HEK293 (cell line): Measurements from ENCODE around the gene ADK.

Source experiments
- CTCF ChIA-PET: fragments of 350-600 bp; formaldehyde crosslinking; extraction: SDS; loops from one replicate; lab custom pipeline; 2021; ENCODE audit warnings: antibody characterized with exemption; lab: Yijun Ruan, JAX
- POLR2A ChIA-PET: fragments of 300-600 bp; formaldehyde crosslinking; extraction: SDS; loops from one replicate; lab custom pipeline; 2020; ENCODE audit warnings: antibody characterized with exemption, inconsistent platforms; lab: Yijun Ruan, JAX
- H3K27ac ChIP-seq: fragments of 200-500 bp; sonication (Bioruptor generic); 2 replicates; pipeline ENCODE4 v1.5.1; 2014; ENCODE audit warnings: low read depth, low read length, control low read depth, inconsistent platforms; ENCODE audit errors: extremely low read depth
- H3K36me3 ChIP-seq, 2 experiments: fragments of 200-500 bp in 1 of 2; sonication (Bioruptor generic) in 1 of 2; 1 replicate in 1 of 2; 2 replicates in 1 of 2; pipeline ENCODE4 v1.5.1; 2014 to 2017; ENCODE audit warnings: inconsistent platforms in 2 of 2, low read length in 2 of 2; ENCODE audit not compliant: control insufficient read depth in 2 of 2, insufficient read depth in 1 of 2
- H3K4me1 ChIP-seq: fragments of 200-500 bp; sonication (Bioruptor generic); 2 replicates; pipeline ENCODE4 v1.5.1; 2014; ENCODE audit warnings: mild to moderate bottlenecking, low read length, inconsistent platforms; ENCODE audit not compliant: control insufficient read depth, insufficient read depth
- H3K4me3 ChIP-seq: 2 replicates; pipeline ENCODE4 v1.5.1; 2011; ENCODE audit warnings: low read depth, mild to moderate bottlenecking, control low read depth, low read length, moderate library complexity
- H3K9me3 ChIP-seq: fragments of 200-500 bp; sonication (Bioruptor generic); 2 replicates; pipeline ENCODE4 v1.5.1; 2014; ENCODE audit warnings: low read depth, low read length, inconsistent platforms; ENCODE audit not compliant: control insufficient read depth, insufficient read depth
- ATF2 ChIP-seq: fragments of 450-650 bp; formaldehyde crosslinking; IDR thresholded peaks from 2 replicates; pipeline ENCODE4 v1.5.1; 2016; ENCODE audit warnings: missing biosample characterization, missing genetic modification characterization, low read depth
- OSR2 ChIP-seq: fragments of 450-650 bp; formaldehyde crosslinking; IDR thresholded peaks from 2 replicates; pipeline ENCODE4 v1.5.1; 2016; ENCODE audit warnings: missing biosample characterization, missing genetic modification characterization
- ZBTB21 ChIP-seq: fragments of 450-650 bp; formaldehyde crosslinking; IDR thresholded peaks from 2 replicates; pipeline ENCODE4 v1.5.1; 2017; ENCODE audit warnings: missing biosample characterization, missing genetic modification characterization
- ZNF114 ChIP-seq: fragments of 450-650 bp; formaldehyde crosslinking; IDR thresholded peaks from 2 replicates; pipeline ENCODE4 v1.5.0; 2017; ENCODE audit warnings: missing biosample characterization, missing genetic modification characterization
- ZNF169 ChIP-seq: fragments of 450-650 bp; formaldehyde crosslinking; IDR thresholded peaks from 2 replicates; pipeline ENCODE4 v1.5.1; 2016; ENCODE audit warnings: missing biosample characterization, missing genetic modification characterization
- ZNF2 ChIP-seq: fragments of 450-650 bp; formaldehyde crosslinking; IDR thresholded peaks from 2 replicates; pipeline ENCODE4 v1.5.1; 2016; ENCODE audit warnings: missing biosample characterization, missing genetic modification characterization
- ZNF366 ChIP-seq: fragments of 450-650 bp; formaldehyde crosslinking; conservative IDR thresholded peaks from 2 replicates; pipeline ENCODE4 v1.5.1; 2016; ENCODE audit warnings: missing biosample characterization, missing genetic modification characterization
- ZNF624 ChIP-seq: fragments of 450-650 bp; formaldehyde crosslinking; IDR thresholded peaks from 2 replicates; pipeline ENCODE4 v1.5.1; 2017; ENCODE audit warnings: missing biosample characterization, missing genetic modification characterization
- ZNF629 ChIP-seq: fragments of 450-650 bp; formaldehyde crosslinking; IDR thresholded peaks from 2 replicates; pipeline ENCODE4 v1.5.1; 2017; ENCODE audit warnings: missing biosample characterization, missing genetic modification characterization
- ZNF664 ChIP-seq: fragments of 450-650 bp; formaldehyde crosslinking; IDR thresholded peaks from 2 replicates; pipeline ENCODE4 v1.5.1; 2016; ENCODE audit warnings: missing biosample characterization, missing genetic modification characterization
- ZNF707 ChIP-seq: fragments of 450-650 bp; formaldehyde crosslinking; IDR thresholded peaks from 2 replicates; pipeline ENCODE4 v1.5.1; 2016; ENCODE audit warnings: missing biosample characterization, missing genetic modification characterization
- ZNF830 ChIP-seq: fragments of 450-650 bp; IDR thresholded peaks from 2 replicates; pipeline ENCODE4 v1.5.0; 2018; ENCODE audit warnings: missing biosample characterization, missing genetic modification characterization, low read depth, mild to moderate bottlenecking, moderate library complexity
- TF ChIP-seq, protein P1 (sequence below): fragments of 450-650 bp; formaldehyde crosslinking; IDR thresholded peaks from 2 replicates; pipeline ENCODE4 v1.5.1; 2016; ENCODE audit warnings: missing biosample characterization, missing genetic modification characterization, borderline replicate concordance
- TF ChIP-seq, protein P2 (sequence below): fragments of 450-650 bp; formaldehyde crosslinking; IDR thresholded peaks from 2 replicates; pipeline ENCODE4 v1.5.1; 2016; ENCODE audit warnings: missing biosample characterization, missing genetic modification characterization

Gene ADK

DNA sequence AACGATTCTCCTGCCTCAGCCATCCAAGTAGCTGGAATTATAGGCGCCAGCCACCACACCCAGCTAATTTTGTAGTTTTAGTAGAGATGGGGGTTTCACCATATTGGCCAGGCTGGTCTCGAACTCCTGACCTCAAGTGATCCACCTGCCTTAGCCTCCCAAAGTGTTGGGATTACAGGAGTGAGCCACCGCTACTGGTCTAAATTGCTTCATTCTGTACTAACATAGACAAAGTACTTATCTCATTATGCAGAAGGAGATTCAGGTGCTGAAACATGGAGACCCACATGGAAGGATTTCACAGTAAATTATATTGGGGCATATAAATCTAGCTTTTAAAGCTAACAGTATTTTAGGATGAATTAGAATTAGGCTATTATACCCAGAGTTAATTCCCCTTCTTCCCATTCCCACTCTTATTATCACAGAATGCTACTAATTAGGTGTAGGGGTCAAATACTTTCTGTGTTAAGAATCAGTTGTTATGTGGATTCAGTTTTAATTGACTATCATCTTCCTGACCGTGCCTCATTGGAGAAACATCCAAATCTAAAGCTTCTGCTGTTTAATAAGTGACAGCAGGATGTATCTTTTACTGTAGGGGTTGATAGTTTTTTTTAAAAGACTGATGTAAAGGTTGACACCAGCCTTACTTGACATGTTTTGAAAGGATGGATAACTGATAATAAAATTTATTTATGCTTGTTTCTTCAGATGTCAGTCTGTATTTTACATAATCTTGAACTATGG lies 27.2 kb downstream of the ADK start:
- no peak overlapping the region for H3K27ac ChIP-seq
- no peak overlapping the region for H3K4me3 ChIP-seq
- CTCF ChIA-PET: interaction anchor here (0.7 to 1.8 kb wide), 4 partner anchors 23 to 57 kb away, joined by 3 to 5 read pairs (median 4); no protein-coding TSS in a partner anchor
- no peaks in the 10 kb centered on the region for H3K36me3 ChIP-seq
- POLR2A ChIA-PET: interaction anchor here (0.7 to 1.2 kb wide), 2 partner anchors 13 to 392 kb away, joined by 3 to 4 read pairs; no protein-coding TSS in a partner anchor
- no peaks in the 10 kb centered on the region for H3K9me3 ChIP-seq
- TF ChIP-seq OSR2 (peak; percentile 72), ZNF366 (tag by site-specific recombination) (0 out of 2 replicates have a peak, but pooled peaks have one; percentile 22), ZNF169 (no peak), ZNF707 (no peak), ZNF2 (tag by site-specific recombination) (0 out of 2 replicates have a peak, but pooled peaks have one; percentile 23), ZNF114 (tag by site-specific recombination) (no peak), ZNF830 (no peak), ZNF664 (no peak)
- TF ChIP-seq, all 188 proteins: peak for 3
- peaks cover 8% of the 10 kb centered on the region for H3K4me1 ChIP-seq

GRCh38 chr10:74179111-74179710 lies 28.2 kb downstream of the ADK start:
- H3K27ac ChIP-seq: no peak overlapping the region

More at GRCh38 chr10:74179111-74179710, 28.2 kb downstream of the ADK start:
- Histone ChIP-seq H3K4me1 (peaks cover 8% of the 10 kb centered on the region), H3K36me3 (no peaks in the 10 kb centered on the region), H3K9me3 (no peaks in the 10 kb centered on the region), H3K4me3 (no peak overlapping the region)
- ChIA-PET POLR2A (no interaction called here), CTCF (interaction anchor here (0.8 to 1.8 kb wide), 3 partner anchors 34 to 1131 kb away, joined by 3 to 5 read pairs (median 4); no protein-coding TSS in a partner anchor)
- TF ChIP-seq, protein P1, sequence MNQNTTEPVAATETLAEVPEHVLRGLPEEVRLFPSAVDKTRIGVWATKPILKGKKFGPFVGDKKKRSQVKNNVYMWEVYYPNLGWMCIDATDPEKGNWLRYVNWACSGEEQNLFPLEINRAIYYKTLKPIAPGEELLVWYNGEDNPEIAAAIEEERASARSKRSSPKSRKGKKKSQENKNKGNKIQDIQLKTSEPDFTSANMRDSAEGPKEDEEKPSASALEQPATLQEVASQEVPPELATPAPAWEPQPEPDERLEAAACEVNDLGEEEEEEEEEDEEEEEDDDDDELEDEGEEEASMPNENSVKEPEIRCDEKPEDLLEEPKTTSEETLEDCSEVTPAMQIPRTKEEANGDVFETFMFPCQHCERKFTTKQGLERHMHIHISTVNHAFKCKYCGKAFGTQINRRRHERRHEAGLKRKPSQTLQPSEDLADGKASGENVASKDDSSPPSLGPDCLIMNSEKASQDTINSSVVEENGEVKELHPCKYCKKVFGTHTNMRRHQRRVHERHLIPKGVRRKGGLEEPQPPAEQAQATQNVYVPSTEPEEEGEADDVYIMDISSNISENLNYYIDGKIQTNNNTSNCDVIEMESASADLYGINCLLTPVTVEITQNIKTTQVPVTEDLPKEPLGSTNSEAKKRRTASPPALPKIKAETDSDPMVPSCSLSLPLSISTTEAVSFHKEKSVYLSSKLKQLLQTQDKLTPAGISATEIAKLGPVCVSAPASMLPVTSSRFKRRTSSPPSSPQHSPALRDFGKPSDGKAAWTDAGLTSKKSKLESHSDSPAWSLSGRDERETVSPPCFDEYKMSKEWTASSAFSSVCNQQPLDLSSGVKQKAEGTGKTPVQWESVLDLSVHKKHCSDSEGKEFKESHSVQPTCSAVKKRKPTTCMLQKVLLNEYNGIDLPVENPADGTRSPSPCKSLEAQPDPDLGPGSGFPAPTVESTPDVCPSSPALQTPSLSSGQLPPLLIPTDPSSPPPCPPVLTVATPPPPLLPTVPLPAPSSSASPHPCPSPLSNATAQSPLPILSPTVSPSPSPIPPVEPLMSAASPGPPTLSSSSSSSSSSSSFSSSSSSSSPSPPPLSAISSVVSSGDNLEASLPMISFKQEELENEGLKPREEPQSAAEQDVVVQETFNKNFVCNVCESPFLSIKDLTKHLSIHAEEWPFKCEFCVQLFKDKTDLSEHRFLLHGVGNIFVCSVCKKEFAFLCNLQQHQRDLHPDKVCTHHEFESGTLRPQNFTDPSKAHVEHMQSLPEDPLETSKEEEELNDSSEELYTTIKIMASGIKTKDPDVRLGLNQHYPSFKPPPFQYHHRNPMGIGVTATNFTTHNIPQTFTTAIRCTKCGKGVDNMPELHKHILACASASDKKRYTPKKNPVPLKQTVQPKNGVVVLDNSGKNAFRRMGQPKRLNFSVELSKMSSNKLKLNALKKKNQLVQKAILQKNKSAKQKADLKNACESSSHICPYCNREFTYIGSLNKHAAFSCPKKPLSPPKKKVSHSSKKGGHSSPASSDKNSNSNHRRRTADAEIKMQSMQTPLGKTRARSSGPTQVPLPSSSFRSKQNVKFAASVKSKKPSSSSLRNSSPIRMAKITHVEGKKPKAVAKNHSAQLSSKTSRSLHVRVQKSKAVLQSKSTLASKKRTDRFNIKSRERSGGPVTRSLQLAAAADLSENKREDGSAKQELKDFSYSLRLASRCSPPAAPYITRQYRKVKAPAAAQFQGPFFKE (tag by site-specific recombination): no peak
- peak; percentile 82 for TF ChIP-seq ATF2
- 0 out of 2 replicates have a peak, but pooled peaks have one; percentile 31 for TF ChIP-seq ZBTB21
- no peak for TF ChIP-seq ZNF624 (tag by site-specific recombination)
- peak; percentile 70 for TF ChIP-seq ZNF629 (tag by site-specific recombination)
- TF ChIP-seq, protein P2, sequence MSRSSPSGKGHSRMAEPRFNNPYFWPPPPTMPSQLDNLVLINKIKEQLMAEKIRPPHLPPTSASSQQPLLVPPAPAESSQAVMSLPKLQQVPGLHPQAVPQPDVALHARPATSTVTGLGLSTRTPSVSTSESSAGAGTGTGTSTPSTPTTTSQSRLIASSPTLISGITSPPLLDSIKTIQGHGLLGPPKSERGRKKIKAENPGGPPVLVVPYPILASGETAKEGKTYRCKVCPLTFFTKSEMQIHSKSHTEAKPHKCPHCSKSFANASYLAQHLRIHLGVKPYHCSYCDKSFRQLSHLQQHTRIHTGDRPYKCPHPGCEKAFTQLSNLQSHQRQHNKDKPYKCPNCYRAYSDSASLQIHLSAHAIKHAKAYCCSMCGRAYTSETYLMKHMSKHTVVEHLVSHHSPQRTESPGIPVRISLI: no peak
